Mesangial cell (primary cell): ENCODE measurements around the gene GFM2. TPM values are rescaled to one million over a fixed set of nuclear protein-coding genes. Genes with fewer than 3 reads are reported as not detected.

ENCODE experiments used
- total RNA-seq: library from RNA; depleted of rRNA; stranded (reverse); fragments of >200 nt; gene quantifications from 2 replicates; pipeline ENCODE4 v1.2.3, GENCODE V29; 2015

Gene GFM2
- total RNA-seq, result 22.8 and 24.6 TPM in 2 replicates

DNA sequence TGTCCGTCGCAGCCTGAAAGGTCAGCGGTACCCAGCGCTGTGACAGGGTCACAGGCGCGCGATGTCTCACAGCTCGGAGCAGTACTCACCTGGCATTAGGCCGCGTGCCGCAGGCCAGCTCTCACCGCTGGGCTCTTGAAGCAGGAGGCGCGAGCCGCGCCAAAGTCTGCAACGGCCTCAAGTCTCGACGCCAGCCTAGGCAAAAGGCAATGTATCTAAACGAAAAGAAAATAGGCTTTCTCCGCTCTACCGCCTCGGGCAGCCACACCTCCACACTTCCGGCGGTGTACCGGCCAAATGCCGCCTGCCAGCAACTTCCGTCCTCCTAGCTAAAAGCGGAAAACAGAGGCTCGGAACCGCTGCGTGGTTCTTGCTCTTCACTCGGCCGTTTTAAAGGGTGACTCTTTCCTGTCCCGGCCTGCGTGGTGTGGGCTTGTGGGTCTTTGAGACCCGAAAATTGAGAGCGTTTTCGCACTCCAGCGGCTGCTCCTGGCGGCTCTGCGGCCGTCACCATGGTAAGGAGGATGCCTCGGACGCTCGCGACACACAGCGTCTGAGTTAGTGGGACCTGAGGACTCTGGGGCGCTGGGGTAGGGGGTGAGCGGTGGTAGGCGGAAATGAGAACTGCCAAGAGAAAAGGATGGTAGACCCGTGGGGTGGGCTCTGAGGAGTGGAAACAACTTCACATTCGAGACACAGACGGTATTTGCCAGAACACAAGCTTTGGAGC is at the start of gene GFM2, which contains the start of gene NSA2:
TSS of gene GFM2 (minus strand) at position 269 of the 730 bp plus-strand sequence. CDS start 3,375 bp downstream, outside the sequence.
TSS of gene NSA2 (plus strand) at position 401 of the 730 bp plus-strand sequence. CDS start at position 513, 112 bp downstream.

DNA sequence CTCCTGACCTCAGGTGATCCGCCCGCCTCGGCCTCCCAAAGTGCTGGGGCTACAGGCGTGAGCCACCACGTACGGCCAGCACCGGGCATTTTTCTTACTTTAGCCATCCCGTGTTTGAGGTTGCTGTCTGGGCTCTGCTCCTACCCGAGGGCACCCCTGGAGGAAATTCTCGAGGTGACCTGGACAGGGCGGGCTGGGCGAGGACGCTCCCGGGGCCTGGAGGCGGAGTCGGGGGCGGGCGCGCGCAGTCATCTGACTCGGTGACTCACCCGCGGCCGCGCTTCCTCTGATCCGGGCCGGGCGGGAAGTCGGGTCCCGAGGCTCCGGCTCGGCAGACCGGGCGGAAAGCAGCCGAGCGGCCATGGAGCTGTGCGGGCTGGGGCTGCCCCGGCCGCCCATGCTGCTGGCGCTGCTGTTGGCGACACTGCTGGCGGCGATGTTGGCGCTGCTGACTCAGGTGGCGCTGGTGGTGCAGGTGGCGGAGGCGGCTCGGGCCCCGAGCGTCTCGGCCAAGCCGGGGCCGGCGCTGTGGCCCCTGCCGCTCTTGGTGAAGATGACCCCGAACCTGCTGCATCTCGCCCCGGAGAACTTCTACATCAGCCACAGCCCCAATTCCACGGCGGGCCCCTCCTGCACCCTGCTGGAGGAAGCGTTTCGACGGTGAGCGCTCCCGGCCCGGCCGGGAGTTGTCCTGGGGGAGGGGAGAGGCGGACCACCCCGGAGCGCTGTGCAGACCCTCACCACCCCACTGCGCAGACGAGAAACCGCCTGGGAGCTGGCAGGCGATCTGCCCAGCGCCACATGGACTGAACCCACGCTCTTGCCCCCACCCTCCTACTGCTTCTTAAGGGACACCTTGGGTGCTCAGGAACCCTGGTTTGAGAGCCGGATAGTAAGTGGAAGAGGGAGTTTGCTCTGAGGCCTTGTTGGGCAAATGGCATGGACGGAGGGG is 81.7 kb downstream of the GFM2 start, which contains the start of gene HEXB:
TSS of gene HEXB (plus strand) at position 334 of the 952 bp plus-strand sequence. CDS start at position 362, 28 bp downstream.

Other genes starting within 250 kb of the GFM2 start
- 120 and 167 TPM in 2 replicates for gene ENC1, start 126.4 kb downstream of the GFM2 start, total RNA-seq
- 116 and 196 TPM in 2 replicates for gene HEXB, start 81.9 kb downstream of the GFM2 start, total RNA-seq
- 13.3 and 14.5 TPM in 2 replicates for gene NSA2, start 132 bp upstream of the GFM2 start, total RNA-seq
- gene FAM169A, start 99.3 kb upstream of the GFM2 start, total RNA-seq, result 4.3 and 9.8 TPM in 2 replicates